H1 (cell line): ENCODE results near the gene PPFIBP2.

ENCODE experiments used
- CTCF ChIP-seq, 3 experiments: IDR thresholded peaks; 1 replicate in 2 of 3; 2 replicates in 1 of 3; pipeline versions ENCODE4 v1.5.1 to v1.6.1; 2011; ENCODE audit warnings: low read length in 3 of 3, mild to moderate bottlenecking in 3 of 3, inconsistent platforms in 2 of 3, low read depth in 1 of 3, moderate library complexity in 1 of 3; ENCODE audit not compliant: insufficient read depth in 1 of 3; ENCODE audit errors: control extremely low read depth in 1 of 3
- POLR2A ChIP-seq, 2 experiments: IDR thresholded peaks; 1 replicate in 1 of 2; 2 replicates in 1 of 2; pipeline ENCODE4 v1.6.1; 2011; ENCODE audit warnings: low read depth in 2 of 2, low read length in 2 of 2, mild to moderate bottlenecking in 2 of 2; ENCODE audit errors: control extremely low read depth in 1 of 2
- POLR2AphosphoS5 ChIP-seq: IDR thresholded peaks from 2 replicates; pipeline ENCODE4 v1.6.1; 2011; ENCODE audit warnings: low read depth, low read length
- RNF2 ChIP-seq: fragments of 200-900, 300-1000 bp; sonication (generic); IDR thresholded peaks from 2 replicates; pipeline ENCODE4 v1.7.1; 2016; ENCODE audit warnings: borderline replicate concordance, low read depth, mild to moderate bottlenecking, antibody characterized with exemption, low read length; ENCODE audit not compliant: poor library complexity, severe bottlenecking; ENCODE audit errors: missing control alignments

GRCh38 chr11:7546324-7546791, 32.6 kb downstream of the PPFIBP2 start:
- no peak for TF ChIP-seq RNF2
- no peak for TF ChIP-seq CTCF (IDR thresholded peaks at IDR 0.05; ENCODE audit: control extremely low read depth in 1 of 3, insufficient read depth in 1 of 3, low read depth in 1 of 3, low read length in 3 of 3)
- TF ChIP-seq POLR2A (IDR thresholded peaks at IDR 0.05; ENCODE audit: control extremely low read depth in 1 of 2, low read depth in 2 of 2, low read length in 2 of 2): no peak
- TF ChIP-seq POLR2AphosphoS5: no peak
